Neutrophil (primary cell): Measurements from ENCODE around the gene CKS1B.

Source experiments
- H3K27ac ChIP-seq: fragments of 200-600 bp; sonication (generic); 2 replicates; pipeline ENCODE4 v1.5.1; 2016; ENCODE audit warnings: mild to moderate bottlenecking, moderate library complexity
- H3K27me3 ChIP-seq: fragments of 200-600 bp; sonication (generic); 2 replicates; pipeline ENCODE4 v1.6.0; 2016; ENCODE audit warnings: mild to moderate bottlenecking
- H3K36me3 ChIP-seq: fragments of 200-600 bp; sonication (generic); 2 replicates; pipeline ENCODE4 v1.5.1; 2017
- H3K4me1 ChIP-seq, 2 experiments: fragments of 200-600 bp in 1 of 2; sonication (generic) in 1 of 2; 1 replicate in 1 of 2; 2 replicates in 1 of 2; pipeline versions ENCODE4 v1.5.1 to v1.6.1; 2013 to 2016; ENCODE audit warnings: low read depth in 1 of 2, low read length in 1 of 2, mild to moderate bottlenecking in 1 of 2, moderate library complexity in 1 of 2; ENCODE audit not compliant: control insufficient read depth in 1 of 2, insufficient read depth in 1 of 2
- H3K4me3 ChIP-seq, 2 experiments: fragments of 200-600 bp in 1 of 2; sonication (generic) in 1 of 2; 1 replicate in 1 of 2; 2 replicates in 1 of 2; pipeline ENCODE4 v1.5.1; 2013 to 2016; ENCODE audit warnings: low read depth in 1 of 2, low read length in 1 of 2, mild to moderate bottlenecking in 1 of 2, moderate library complexity in 1 of 2
- H3K9me3 ChIP-seq: fragments of 200-600 bp; sonication (generic); 2 replicates; pipeline ENCODE4 v1.5.1; 2016
- CTCF ChIP-seq: fragments of 200-600 bp; sonication (generic); IDR thresholded peaks from 2 replicates; pipeline ENCODE4 v1.5.1; 2016; ENCODE audit warnings: antibody characterized with exemption

CKS1B gene

GRCh38 chr1:155022136-155022926 is 47.9 kb downstream of the CKS1B start:
- Histone ChIP-seq H3K9me3 (no peaks in the 10 kb centered on the region), H3K27ac (peak overlapping the region; percentile 18), H3K4me1 (peaks cover 20 to 25% of the 10 kb centered on the region in 2 experiments), H3K4me3 (no peak overlapping the region), H3K36me3 (peaks cover 25% of the 10 kb centered on the region), H3K27me3 (no peaks in the 10 kb centered on the region)
- no peak for TF ChIP-seq CTCF

GRCh38 chr1:155022927-155023236 is 48.4 kb downstream of the CKS1B start:
- peaks cover 19% of the 10 kb centered on the region for H3K36me3 ChIP-seq
- peaks cover 14 to 19% of the 10 kb centered on the region in 2 experiments for H3K4me1 ChIP-seq
- TF ChIP-seq CTCF, result no peak
- peak overlapping the region; percentile 18 for H3K27ac ChIP-seq
- no peaks in the 10 kb centered on the region for H3K27me3 ChIP-seq
- no peak overlapping the region for H3K4me3 ChIP-seq
- H3K9me3 ChIP-seq, result no peaks in the 10 kb centered on the region

DNA sequence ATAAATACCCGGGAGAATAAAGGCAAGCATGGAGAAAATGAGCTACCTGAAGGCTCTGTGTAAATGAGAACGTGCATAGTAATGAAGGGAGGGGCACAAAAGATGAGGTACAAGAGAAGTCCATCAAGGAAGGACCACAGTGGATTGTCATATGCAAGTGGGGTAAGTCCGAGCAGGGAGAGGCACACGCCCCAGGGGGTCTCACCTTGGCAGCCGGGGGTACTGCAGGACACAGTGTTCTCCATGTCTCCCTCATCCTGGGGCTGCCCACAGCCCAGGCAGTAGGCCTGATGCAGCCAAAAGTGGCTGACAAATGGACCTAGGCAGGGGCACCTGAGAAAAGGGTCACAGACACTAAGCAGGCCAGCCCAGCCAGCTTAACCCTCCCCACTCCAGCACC is 49.1 kb downstream of the CKS1B start:
- H3K27ac ChIP-seq, result no peak overlapping the region
- no peak overlapping the region for H3K4me3 ChIP-seq
- no peak for TF ChIP-seq CTCF

DNA sequence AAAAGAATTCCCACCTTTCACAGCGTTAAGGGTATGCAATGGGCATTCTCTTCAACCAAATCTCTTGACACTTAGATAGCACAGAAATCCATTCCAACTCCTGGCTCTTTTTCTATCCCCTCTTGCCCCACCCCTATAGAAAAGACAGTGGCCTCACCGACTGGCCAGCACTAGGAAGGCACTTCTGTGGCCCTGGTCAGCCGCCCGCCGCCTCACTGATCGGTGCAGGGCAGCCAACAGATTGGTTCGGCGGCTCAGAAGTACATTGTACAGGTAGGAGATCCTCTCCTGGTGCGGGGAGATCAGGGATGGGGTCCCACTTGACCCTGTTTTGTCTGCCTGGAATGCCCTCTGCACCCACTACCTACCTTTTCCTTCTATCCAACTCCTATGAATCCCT is 49.8 kb downstream of the CKS1B start:
- Histone ChIP-seq H3K27ac (no peak overlapping the region), H3K4me3 (no peak overlapping the region), H3K36me3 (peaks cover 5% of the 10 kb centered on the region), H3K4me1 (peaks cover 20 to 26% of the 10 kb centered on the region in 2 experiments), H3K27me3 (no peaks in the 10 kb centered on the region), H3K9me3 (no peaks in the 10 kb centered on the region)
- no peak for TF ChIP-seq CTCF

More for the DNA sequence above, 49.1 kb downstream of the CKS1B start:
- Histone ChIP-seq H3K36me3 (peaks cover 12% of the 10 kb centered on the region), H3K9me3 (no peaks in the 10 kb centered on the region), H3K27me3 (no peaks in the 10 kb centered on the region), H3K4me1 (peaks cover 14 to 20% of the 10 kb centered on the region in 2 experiments)

- H3K9me3 ChIP-seq, result no peaks in the 10 kb centered on the region
- H3K4me3 ChIP-seq, result no peak overlapping the region
- no peak for TF ChIP-seq CTCF
- no peaks in the 10 kb centered on the region for H3K27me3 ChIP-seq
- H3K4me1 ChIP-seq, result peaks cover 21 to 26% of the 10 kb centered on the region in 2 experiments
- H3K27ac ChIP-seq, result no peak overlapping the region
- H3K36me3 ChIP-seq, result no peaks in the 10 kb centered on the region
These were observed 51.7 kb downstream of the CKS1B start for GRCh38 chr1:155026154-155026553.
